ENCODE results near the gene GATA2.

The GATA2 gene

GRCh38 chr3:128473737-128474136, 19.3 kb downstream of the GATA2 start:
- DNase-seq (ENCODE audit: low spot score), result no peak

GRCh38 chr3:128473180-128473519, 19.9 kb downstream of the GATA2 start:
- no peak for DNase-seq (ENCODE audit: low spot score)

- no peak for DNase-seq (ENCODE audit: low spot score)
These were observed 20.4 kb downstream of the GATA2 start for GRCh38 chr3:128472449-128473179.

GRCh38 chr3:128471720-128472119, 21.3 kb downstream of the GATA2 start:
- DNase-seq (ENCODE audit: low spot score), result no peak

- DNase-seq (ENCODE audit: low spot score), result no peak
These were observed 21.9 kb downstream of the GATA2 start for GRCh38 chr3:128471110-128471509.

- DNase-seq (ENCODE audit: low spot score), result no peak
These were observed 22.7 kb downstream of the GATA2 start for GRCh38 chr3:128470134-128470899.

- no peak for DNase-seq (ENCODE audit: low spot score)
These were observed 23.4 kb downstream of the GATA2 start for GRCh38 chr3:128469556-128469955.

- no peak for DNase-seq (ENCODE audit: low spot score)
These were observed 24.0 kb downstream of the GATA2 start for GRCh38 chr3:128468791-128469527.

- no peak for DNase-seq (ENCODE audit: low spot score)
These were observed 24.7 kb downstream of the GATA2 start for GRCh38 chr3:128468285-128468790.

- DNase-seq (ENCODE audit: low spot score), result no peak
These were observed 26.0 kb downstream of the GATA2 start, which contains the start of gene DNAJB8 for GRCh38 chr3:128466840-128467541. TSS of gene DNAJB8 (minus strand) at chr3:128466890. CDS start at chr3:128463245, 3,645 bp downstream.

GRCh38 chr3:128464702-128465101, 28.3 kb downstream of the GATA2 start:
- DNase-seq (ENCODE audit: low spot score), result no peak

- no peak for DNase-seq (ENCODE audit: low spot score)
These were observed 28.8 kb downstream of the GATA2 start for GRCh38 chr3:128464188-128464587.

- DNase-seq (ENCODE audit: low spot score), result no peak
These were observed 29.2 kb downstream of the GATA2 start for GRCh38 chr3:128463771-128464170.

GRCh38 chr3:128463354-128463753, 29.6 kb downstream of the GATA2 start:
- no peak for DNase-seq (ENCODE audit: low spot score)

- no peak for DNase-seq (ENCODE audit: low spot score)
These were observed 30.1 kb downstream of the GATA2 start for GRCh38 chr3:128462931-128463330.

- no peak for DNase-seq (ENCODE audit: low spot score)
These were observed 30.6 kb downstream of the GATA2 start for GRCh38 chr3:128462341-128462910.

- no peak for DNase-seq (ENCODE audit: low spot score)
These were observed 31.3 kb downstream of the GATA2 start for GRCh38 chr3:128461731-128462130.

- no peak for DNase-seq (ENCODE audit: low spot score)
These were observed 33.6 kb downstream of the GATA2 start for GRCh38 chr3:128459461-128459820.

GRCh38 chr3:128458746-128459460, 34.1 kb downstream of the GATA2 start:
- no peak for DNase-seq (ENCODE audit: low spot score)

GRCh38 chr3:128457937-128458336, 35.1 kb downstream of the GATA2 start:
- no peak for DNase-seq (ENCODE audit: low spot score)

Data from CD4-positive, alpha-beta T cell treated with Interleukin-6 at 100 ng/mL for 8 hours (primary cell).